Umbilical cord (tissue), 2 donors: ENCODE results near the gene MRPL11. TPM values are rescaled to one million over a fixed set of nuclear protein-coding genes. Genes with fewer than 3 reads are reported as not detected.
"Not testable (repeated sequence)": the region's sequence is repeated elsewhere in the genome, so short reads cannot be mapped to it uniquely, and the experiment has no call there.

Source experiments
- DNase-seq: peaks from one replicate; pipeline ENCODE4 v3.0.0-alpha.2; 2015; ENCODE audit warnings: low spot score
- total RNA-seq: library from RNA; depleted of rRNA; stranded (reverse); fragments of >200 nt; gene quantifications from one replicate; pipeline ENCODE4 v1.2.3, GENCODE V29; 2014; ENCODE audit warnings: low replicate concordance; ENCODE audit not compliant: insufficient read depth

The MRPL11 gene
- total RNA-seq, 1 donor from 2014 or later: 58.0 TPM

GRCh38 chr11:66467034-66467659 lies 28.5 kb upstream of the MRPL11 start:
- DNase-seq: no peak

- peak; percentile 95 for DNase-seq
Measured at GRCh38 chr11:66466225-66467033, 27.8 kb upstream of the MRPL11 start, which contains the start of gene PELI3. TSS of gene PELI3 (plus strand) at chr11:66466905. CDS start at chr11:66468129, 1,224 bp downstream.

GRCh38 chr11:66465373-66466224 lies 27.0 kb upstream of the MRPL11 start:
- no peak for DNase-seq

- DNase-seq: no peak
Measured at GRCh38 chr11:66464916-66465315, 26.3 kb upstream of the MRPL11 start.

GRCh38 chr11:66464116-66464515 lies 25.5 kb upstream of the MRPL11 start:
- not testable (repeated sequence) for DNase-seq

- no peak for DNase-seq
Measured at GRCh38 chr11:66462911-66463310, 24.3 kb upstream of the MRPL11 start.

GRCh38 chr11:66462010-66462409 lies 23.4 kb upstream of the MRPL11 start:
- DNase-seq: no peak

- DNase-seq: no peak
Measured at GRCh38 chr11:66459138-66459778, 20.6 kb upstream of the MRPL11 start.

GRCh38 chr11:66457826-66458225 lies 19.2 kb upstream of the MRPL11 start:
- no peak for DNase-seq

GRCh38 chr11:66454828-66455227 lies 16.2 kb upstream of the MRPL11 start:
- DNase-seq: no peak

- DNase-seq: no peak
Measured at GRCh38 chr11:66454247-66454646, 15.6 kb upstream of the MRPL11 start.

- DNase-seq: no peak
Measured at GRCh38 chr11:66451663-66452062, 13.0 kb upstream of the MRPL11 start.

GRCh38 chr11:66450560-66450959 lies 11.9 kb upstream of the MRPL11 start:
- DNase-seq: no peak

- DNase-seq: no peak
Measured at GRCh38 chr11:66448523-66448922, 9.9 kb upstream of the MRPL11 start.

GRCh38 chr11:66447012-66447411 lies 8.4 kb upstream of the MRPL11 start:
- DNase-seq: no peak

GRCh38 chr11:66443602-66444001 lies 5.0 kb upstream of the MRPL11 start:
- DNase-seq: no peak

- not testable (repeated sequence) for DNase-seq
Measured at GRCh38 chr11:66440940-66441282, 2.3 kb upstream of the MRPL11 start.

GRCh38 chr11:66440101-66440939 lies 1.7 kb upstream of the MRPL11 start:
- DNase-seq: not testable (repeated sequence)

- DNase-seq: no peak
Measured at GRCh38 chr11:66437979-66438503, 607 bp downstream of the MRPL11 start.

- DNase-seq: no peak
Measured at GRCh38 chr11:66432597-66432996, 6.1 kb downstream of the MRPL11 start.
